NCI-H128 (cell line): Measurements from ENCODE around the gene RBP5.

Experiments used
- DNase-seq: peaks from one replicate; lab custom pipeline; 2025; ENCODE audit not compliant: unreplicated experiment; lab: John Stamatoyannopoulos, UW

The RBP5 gene, protein sequence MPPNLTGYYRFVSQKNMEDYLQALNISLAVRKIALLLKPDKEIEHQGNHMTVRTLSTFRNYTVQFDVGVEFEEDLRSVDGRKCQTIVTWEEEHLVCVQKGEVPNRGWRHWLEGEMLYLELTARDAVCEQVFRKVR

DNA sequence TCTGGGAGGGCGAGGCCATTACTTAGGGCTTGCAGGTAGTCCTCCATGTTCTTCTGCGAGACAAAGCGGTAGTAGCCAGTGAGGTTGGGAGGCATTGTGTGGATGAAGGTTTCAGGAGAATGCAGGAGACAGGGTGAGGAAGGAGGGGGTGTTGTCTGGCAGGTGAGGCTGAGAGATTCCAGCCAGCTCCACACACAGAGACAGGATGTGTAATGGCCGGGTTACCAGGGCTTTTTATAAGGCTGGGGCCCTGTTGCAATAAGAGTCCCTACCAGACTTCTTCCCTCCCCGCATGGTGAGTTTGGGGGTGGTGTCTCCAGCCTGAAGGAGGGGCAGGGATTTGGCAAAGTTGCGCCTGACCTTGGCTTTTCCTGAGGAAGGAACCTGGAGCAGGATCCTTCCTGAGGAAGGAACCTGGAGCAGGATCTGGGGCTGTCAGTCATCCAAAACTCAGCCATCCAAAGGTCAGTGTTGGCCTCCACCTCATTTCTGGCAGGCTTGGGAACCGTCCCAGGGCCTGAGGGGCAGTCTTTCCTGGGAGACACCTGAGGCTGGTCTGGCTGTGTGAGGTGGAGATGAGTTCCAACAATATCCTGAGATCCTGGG, at the start of gene RBP5:
Gene RBP5, minus strand, starts transcription at position 209 of the 606 bp plus-strand sequence. Its CDS starts 114 bp downstream, at position 95.
- no peak for DNase-seq

DNA sequence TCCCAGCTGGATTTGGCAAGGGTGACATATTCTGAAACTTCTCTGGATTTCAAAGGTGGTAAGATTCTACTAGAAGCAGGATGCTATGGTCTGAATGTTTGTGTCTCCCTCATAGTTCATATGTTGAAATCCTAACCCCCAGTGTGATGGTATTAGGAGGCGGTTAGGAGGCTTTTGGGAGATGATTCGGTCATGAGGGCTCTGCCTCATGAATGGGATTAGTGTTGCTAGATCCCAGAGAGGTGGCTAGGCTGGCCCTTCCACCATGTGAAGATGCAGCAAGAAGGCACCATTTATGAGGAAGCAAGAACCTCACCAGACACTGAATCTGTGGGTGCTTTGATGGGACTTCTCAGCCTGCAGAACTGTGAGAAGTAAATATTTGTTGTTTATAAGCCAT, 49.8 kb upstream of the RBP5 start:
- DNase-seq, result no peak

DNA sequence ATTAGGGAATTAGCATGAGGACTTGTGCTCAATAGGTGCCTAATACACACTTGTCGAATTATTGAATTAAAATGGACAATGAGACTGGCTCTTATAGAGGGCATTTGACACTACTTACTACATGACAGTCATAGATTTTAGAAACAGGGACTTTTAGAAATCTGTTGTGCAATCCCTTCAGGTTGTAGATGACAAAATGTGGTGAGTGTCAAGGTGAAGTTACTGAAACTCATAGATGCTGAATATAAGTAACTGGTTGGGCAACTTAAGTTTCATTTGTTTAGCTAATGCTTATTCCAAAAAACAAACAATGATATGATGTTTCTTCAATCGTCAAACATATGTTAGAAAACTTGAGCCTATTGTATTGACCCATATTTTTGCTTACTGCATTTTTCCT, 47.9 kb upstream of the RBP5 start:
- DNase-seq, result no peak

DNA sequence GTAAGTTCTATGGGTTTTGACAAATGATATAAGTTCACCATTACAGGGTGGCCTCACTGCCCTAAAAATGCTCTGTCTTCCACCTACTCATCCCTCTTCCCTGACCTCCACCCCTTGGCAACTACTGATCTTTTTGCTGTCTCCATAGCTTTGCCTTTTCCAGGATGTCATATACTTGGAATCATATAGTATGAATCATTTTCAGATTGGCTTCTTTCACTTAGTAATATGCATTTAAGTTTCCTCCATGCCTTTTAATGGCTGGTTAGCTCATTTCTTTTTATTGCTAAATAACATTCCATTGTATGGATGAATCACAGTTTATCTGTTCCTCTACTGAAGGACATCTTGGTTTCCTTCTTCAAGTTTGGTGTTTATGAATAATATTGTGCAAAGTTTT, 46.8 kb upstream of the RBP5 start:
- DNase-seq, result no peak

DNA sequence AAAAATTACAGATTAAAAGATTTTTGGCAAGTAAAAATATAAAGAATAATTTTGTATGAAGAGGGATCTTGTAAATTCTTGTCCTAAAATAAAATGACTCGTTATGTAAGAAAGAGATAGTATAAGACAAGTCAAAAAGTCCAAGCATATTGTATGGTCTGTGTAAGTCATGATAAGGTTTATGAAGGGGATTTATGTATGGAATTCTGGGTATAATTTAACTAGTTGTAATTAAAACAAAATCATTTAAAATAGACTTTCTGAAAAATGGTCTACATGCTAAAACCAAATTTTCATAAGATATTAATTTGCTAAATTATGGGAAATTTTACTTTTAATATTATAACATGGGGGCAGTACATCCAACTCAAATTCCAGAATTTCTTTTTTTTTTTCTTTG, 43.2 kb upstream of the RBP5 start:
- DNase-seq, result no peak

DNA sequence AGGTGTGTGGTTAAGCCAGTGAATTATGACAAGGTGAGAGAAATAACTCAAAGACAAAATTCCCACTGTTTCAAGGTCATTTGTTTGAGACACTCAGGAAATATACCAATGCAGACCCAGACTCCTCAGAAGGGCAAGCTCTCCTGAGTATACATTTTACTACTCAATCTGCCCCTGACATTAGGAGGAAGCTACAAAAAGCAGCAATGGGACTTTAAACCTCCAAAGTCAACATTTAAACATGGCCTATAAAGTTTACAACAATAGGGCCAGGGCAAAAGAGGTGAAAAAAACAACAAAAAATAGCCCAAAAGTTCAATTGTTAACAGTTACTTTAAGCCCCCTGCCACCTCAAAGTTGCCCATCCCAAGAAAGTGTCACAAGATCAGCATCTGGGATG, 41.3 kb upstream of the RBP5 start:
- no peak for DNase-seq

DNA sequence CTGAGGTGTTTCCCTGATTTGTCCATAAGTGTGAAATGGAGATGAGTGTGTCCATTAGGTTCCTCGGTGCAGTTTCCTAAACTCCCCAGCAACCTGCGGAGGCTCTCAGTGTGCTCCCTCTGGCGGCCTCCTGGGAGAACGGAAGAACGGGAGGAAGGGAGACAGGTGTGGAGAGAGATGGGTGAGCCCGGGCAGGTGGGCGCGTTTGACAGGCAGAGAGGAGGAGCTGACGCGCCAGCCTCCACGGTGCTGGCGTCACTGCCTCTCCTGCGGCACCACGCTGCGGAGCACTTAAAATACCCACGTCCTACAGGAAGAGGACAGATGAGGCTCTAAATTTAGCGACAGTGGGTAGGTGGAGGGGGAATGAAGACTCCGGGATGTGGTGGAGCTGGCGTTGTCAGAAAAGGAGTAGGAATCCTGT, 34.0 kb upstream of the RBP5 start:
- peak; percentile 72 for DNase-seq

DNA sequence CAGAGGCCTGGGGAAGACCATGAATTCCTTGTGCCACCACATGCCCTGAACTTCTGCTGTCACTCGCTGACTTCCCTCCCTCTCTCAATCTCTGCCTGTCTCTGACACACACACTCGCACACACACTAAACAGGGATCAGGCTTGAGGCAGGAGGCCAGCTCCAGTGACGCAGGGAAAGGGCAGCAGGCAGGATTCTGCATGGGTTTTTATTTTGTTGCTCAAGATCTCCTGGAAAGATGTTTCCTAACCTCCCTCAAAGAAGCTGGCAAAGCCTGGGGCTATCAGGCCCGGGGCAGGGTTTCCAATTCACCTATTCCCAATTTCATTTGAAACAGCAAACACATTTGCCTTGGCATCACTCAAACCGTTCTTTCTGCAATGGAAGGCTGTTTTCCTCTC, 33.1 kb upstream of the RBP5 start:
- no peak for DNase-seq

DNA sequence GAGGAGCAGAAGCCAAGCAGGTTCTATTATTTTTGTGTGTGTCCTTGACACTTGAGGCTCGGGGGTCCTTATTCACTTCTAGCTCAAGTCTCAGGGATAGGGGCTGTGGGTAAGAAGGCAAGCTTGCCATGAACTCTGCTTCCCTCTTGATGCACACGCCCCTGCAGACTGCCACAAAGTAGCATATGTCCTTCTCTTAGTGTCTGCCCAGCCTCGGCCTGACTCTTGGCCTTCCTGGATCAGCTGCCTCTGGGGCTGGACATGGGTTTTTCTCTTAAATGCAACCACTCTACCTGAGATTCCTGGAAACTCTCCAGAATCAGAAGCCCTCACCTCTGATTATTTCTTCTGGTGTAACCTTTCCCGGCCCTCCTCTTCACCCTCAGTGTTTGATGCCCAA, 32.6 kb upstream of the RBP5 start:
- no peak for DNase-seq

DNA sequence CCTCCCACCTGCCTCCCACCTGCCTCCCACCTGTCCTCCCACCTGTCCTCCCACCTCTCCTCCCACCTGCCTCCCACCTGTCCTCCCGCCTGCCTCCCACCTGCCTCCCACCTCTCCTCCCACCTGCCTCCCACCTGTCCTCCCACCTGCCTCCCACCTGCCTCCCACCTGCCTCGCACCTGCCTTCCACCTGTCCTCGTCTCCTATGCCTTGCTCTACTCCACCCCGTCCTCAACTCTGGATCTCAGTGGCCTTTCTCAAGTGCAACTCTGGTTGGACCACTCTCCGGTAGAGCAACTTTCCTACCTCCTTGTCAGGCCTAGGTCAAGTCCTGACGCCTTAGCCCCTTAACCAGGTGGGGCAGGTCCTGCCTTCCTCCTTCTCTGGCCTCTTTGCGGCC, 31.5 kb upstream of the RBP5 start:
- no peak for DNase-seq

DNA sequence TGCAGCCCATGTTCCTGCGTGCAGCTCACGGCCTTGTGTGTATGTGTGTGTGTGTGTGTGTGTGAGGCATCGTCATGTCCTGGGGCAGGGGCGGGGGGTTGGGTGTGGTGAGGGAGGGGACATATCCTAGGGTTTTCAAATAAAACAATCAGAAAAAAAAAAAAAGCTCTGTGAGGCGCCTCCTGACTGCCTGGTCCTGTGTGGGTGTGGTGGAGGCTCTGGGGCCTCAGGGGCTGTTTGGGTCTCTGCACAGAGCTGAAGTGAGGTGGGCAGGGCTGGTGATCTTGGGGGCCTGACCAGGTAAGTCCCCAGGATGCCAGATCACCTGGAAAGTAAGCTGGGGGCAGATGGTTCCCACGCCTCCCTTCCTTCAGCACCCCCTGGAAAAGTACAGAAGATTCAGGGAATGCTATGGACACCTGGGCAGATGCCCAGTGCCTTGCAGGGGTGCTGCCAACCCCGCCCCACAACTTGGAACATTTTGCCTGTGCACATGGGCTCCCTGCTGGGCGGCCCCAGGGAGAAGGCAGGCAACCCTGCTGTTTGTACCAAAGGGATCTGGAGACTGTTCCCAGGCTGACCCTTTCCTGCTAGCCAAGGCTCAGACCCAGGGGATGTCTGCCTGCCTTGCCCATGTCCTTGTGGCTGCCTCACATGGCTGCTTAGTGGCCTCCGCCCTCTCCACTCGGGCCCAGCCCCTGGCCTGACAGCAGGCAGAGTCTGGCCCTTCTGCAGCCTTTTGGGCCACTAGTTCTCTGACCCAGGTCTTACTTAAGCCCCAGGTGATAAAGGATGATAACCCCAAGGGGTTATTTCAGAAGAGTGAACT, 30.3 kb upstream of the RBP5 start:
- no peak for DNase-seq

DNA sequence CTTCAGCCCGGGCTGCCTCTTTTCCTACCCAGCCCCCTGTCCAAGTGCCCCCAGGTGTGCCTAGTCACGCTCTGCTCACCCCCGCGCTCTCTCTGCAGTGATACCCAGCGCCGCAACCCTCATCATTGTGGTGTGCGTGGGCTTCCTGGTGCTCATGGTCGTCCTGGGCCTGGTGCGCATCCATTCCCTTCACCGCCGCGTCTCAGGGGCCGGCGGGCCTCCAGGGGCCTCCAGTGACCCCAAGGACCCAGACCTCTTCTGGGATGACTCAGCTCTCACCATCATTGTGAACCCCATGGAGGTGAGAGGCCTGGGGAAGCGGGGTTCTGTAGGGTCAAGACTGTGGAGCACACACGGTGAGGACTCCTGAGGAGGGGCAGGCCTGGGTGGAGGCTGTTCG, 28.7 kb upstream of the RBP5 start:
- DNase-seq, result no peak

DNA sequence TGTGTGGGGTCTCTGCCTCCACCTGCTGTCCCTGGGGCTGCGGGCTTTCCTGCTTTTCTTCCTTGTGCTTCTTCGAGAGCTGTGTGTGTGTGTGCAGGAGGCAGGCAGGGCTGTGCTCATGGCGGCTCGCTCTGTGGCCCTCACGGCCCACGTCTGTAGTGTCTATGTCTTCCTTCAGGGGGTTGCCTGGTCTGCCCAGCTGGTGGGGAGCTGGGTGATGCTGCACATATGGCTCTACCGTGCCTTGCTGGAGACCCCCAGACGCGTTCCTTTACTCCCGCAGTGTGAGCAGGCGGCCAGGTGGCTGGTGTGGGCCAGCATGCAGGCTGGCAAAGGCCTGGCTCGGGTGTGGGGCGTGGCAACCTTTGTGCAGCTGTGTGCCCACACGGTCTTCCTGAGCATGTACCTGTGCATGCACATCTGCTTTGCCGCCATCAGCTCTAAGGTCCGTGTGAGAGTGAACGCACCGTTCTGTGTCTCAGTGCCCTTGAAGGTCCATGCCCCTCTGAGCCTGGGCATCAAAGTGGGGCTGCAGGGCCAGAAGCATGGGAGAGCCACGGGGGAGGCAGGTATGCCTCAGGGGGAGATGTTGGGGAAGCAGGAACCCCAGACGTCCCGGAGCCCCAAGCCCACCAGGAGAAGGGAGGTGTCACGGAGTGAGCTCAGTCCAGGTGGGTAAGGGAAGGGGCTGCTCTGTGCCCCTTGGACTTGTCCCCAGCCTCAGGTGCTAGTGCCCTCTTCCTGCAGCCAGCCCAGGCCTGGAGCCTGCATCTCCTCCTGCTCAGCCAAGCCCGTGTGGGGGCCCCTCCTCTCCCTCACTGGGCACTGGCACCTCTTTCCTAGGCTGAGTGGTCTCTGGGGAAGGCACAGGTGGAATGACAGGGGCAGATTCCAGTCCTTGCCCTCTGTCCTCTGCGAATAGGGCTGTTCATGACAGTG, 27.8 kb upstream of the RBP5 start:
- DNase-seq, result no peak

DNA sequence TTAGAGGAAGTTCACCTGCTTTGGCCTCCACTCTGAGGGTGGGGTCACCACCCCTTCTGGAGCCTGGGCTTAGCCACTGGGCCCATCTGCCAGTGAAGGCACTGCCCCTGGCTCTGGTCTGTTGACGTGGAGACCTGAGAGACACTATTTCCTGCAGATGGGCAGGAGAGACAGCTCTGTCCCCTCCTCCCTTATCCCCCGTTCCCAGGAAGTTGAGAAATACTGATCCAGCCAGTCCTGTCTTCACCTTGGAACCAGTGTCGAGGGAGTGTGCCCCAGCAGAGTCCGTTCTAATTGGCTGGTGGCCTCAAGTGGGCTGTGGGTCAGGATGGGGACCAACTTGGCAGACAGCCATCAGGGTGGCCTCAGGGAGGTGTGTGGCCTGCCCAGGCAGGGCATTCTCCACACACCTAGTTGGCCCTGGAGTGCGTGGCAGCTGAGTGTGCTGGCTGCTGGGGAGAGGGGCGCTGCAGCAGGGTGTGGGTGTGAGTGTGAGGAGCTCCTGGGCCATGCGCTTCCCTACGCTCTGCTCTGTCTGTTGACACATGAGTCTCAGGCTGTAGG, 26.9 kb upstream of the RBP5 start:
- DNase-seq, result no peak

DNA sequence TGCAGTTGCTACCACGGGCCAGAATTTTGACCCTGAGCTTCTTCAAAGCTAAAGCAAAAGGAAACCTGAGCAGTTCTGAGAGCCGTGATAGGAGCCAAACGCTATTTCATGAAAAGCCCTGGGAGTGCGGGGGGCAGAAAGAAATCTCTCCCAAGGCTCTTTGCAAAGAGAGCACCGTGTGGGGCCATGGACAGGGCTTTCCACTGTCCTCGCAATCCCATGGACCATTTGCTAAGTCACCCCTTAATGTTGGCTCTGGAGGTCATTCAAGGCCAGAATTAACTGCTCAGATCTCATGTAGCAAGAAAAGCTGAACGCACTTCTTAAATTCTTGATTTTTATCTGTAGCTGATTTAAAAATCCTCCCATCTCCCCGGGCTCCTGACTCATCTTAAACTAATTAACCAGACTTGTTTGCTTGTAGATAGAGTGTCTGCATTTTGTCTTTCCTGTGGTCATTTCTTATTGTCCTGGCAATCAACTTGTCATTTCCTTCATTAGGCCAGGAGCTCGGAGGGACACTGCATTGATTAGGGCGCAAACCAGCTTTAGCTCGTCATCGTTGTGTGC, 26.3 kb upstream of the RBP5 start:
- no peak for DNase-seq

DNA sequence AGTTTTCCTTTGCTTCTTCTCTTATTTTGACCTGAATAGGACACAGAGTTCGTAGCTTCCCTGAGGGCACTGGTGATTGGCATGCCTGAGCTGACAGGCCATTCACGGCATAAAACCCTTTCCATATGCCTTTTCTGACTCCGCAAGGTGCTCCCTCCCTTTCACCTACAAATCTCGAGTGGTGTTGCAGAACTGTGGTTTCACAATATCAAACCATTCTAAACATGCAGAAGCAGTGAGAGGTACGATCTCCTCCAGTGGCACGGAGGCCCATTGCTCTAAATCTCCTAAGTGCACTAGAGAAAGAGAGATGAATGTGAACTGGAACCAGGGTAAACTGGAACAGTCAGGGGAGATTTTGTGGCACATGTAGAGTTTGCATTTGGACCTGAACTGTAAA, 25.4 kb upstream of the RBP5 start:
- DNase-seq, result no peak

DNA sequence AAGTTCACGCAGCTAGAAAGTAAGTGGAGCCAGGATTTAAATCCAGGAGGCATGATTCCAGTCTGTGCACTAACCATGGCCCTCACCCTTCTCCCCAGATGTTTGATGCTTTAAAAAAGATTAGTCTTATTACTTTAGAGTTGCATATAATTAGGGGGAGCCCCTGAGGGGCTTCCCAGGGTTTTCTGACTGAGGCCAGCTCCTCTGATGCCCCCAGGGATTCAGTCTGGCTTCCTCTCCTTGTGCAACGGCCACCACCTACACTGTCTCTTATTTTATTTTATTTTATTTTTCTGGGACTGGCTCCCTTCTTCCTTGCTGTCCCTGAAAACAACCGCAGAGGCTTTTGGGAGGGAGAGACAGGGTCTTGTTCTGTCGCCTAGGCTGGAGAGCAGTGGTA, 24.1 kb upstream of the RBP5 start:
- no peak for DNase-seq

DNA sequence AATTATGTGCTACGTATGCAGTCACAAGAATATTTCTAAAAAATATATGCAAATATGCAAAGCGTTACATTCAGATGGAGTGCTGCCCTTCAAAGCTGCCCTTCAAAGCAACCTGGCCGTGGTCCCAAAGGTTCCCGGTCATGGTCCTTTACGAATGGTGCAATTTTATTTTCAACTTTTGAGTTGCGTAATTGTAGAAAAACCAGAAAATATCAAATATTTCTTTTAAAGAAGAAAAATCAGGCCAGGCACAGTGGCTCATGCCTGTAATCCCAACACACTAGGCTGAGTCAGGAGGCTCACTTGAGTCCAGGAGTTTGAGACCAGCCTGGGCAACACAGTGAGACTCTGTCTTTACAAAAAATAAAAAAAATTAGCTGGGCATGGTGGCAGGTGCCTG, 22.8 kb upstream of the RBP5 start:
- DNase-seq, result no peak

DNA sequence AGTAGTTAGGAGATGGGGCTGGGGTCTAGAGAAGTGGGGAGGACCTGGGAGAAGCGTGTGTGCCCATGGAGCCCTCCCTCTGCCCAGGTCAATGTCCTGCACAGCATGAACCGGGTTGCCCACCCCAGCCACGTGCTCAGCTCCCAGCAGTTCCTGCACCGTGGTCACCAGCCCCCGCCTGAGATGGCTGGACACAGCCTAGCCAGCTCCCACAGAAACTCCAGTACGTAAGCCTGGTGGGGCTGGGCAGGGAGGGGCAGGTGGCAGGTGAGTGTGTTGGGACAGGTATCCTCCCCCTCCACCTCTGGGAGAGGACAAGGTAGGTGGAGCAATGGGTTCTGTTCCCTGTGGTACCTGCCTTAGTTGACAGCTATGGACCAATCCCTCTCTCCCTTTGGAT, 22.2 kb upstream of the RBP5 start:
- no peak for DNase-seq

DNA sequence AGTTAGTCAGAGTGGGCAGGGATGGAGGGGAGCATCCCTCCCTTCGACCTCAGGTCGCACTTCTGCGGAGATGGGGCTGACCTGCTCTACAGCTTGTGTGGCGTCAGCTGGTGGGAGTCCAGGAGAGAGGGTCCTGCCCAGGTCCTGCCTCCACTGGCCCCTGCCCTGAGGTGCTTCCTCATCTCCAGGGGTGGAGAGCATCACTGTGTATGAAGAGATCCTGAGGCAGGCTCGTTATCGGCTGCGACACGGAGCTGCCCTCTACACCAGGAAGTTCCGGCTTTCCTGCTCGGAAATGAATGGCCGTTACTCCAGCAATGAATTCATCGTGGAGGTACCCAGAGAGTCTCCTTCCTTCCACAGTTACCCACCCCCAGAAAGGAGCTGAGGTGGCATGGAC, 21.7 kb upstream of the RBP5 start:
- no peak for DNase-seq

DNA sequence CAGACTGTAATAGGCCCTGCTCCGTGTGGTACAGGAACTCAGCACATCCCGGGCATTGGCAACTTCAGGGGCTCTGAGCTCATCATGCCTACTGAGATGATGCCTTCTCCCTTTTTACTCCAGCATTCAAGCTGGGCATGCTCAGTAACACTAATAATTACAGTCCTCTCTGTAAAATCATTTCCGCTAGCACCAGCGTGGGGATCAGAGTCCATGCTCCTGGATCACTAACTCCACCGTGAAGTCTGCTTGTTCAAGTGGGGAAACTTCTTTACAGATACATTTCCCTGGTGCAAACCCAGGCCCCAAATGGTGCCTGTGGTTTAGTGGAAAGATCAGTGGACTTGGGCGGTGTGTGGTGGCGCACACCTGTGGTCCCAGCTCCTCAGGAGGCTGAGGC, 18.2 kb upstream of the RBP5 start:
- DNase-seq, result no peak
